Hepatocyte (in vitro differentiated cells): Measurements from ENCODE around the gene XNDC1N. TPM values are rescaled to one million over a fixed set of nuclear protein-coding genes. Genes with fewer than 3 reads are reported as not detected.

ENCODE experiments used
- DNase-seq: peaks from one replicate; pipeline ENCODE4 v3.0.0-alpha.2; 2016; ENCODE audit warnings: low spot score
- H2AFZ ChIP-seq: fragments of 200-600 bp; sonication (generic); 2 replicates; pipeline ENCODE4 v1.6.0; 2016; ENCODE audit warnings: antibody characterized with exemption, mild to moderate bottlenecking
- H3K27ac ChIP-seq: fragments of 200-600 bp; sonication (generic); 2 replicates; pipeline ENCODE4 v1.5.1; 2016; ENCODE audit warnings: mild to moderate bottlenecking
- H3K27me3 ChIP-seq: fragments of 200-600 bp; sonication (generic); 2 replicates; pipeline ENCODE4 v1.6.1; 2016
- H3K36me3 ChIP-seq: fragments of 200-600 bp; sonication (generic); replicated peaks from 2 replicates; pipeline ENCODE4 v1.5.1; 2016; ENCODE audit warnings: low read depth; ENCODE audit not compliant: insufficient read depth
- H3K4me1 ChIP-seq: fragments of 200-600 bp; sonication (generic); 2 replicates; pipeline ENCODE4 v1.5.1; 2016; ENCODE audit warnings: mild to moderate bottlenecking, moderate library complexity; ENCODE audit not compliant: insufficient read depth
- H3K4me2 ChIP-seq: fragments of 200-600 bp; sonication (generic); 2 replicates; pipeline ENCODE4 v1.6.0; 2016
- H3K4me3 ChIP-seq: fragments of 200-600 bp; sonication (generic); 2 replicates; pipeline ENCODE4 v1.5.1; 2016; ENCODE audit warnings: mild to moderate bottlenecking
- H3K79me2 ChIP-seq: fragments of 200-600 bp; sonication (generic); 2 replicates; pipeline ENCODE4 v1.6.0; 2017; ENCODE audit warnings: mild to moderate bottlenecking
- H3K9me2 ChIP-seq: fragments of 200-600 bp; sonication (generic); replicated peaks from 2 replicates; pipeline ENCODE4 v1.6.0; 2017; ENCODE audit warnings: mild to moderate bottlenecking; ENCODE audit not compliant: insufficient read depth
- H3K9me3 ChIP-seq: fragments of 200-600 bp; sonication (generic); 2 replicates; pipeline ENCODE4 v1.5.1; 2016; ENCODE audit warnings: low read depth, mild to moderate bottlenecking
- H4K20me1 ChIP-seq: fragments of 200-600 bp; sonication (generic); 2 replicates; pipeline ENCODE4 v1.6.0; 2016; ENCODE audit warnings: mild to moderate bottlenecking; ENCODE audit not compliant: insufficient read depth, poor library complexity, severe bottlenecking
- CTCF ChIP-seq: fragments of 200-600 bp; sonication (generic); IDR thresholded peaks from 2 replicates; pipeline ENCODE4 v1.5.1; 2016; ENCODE audit warnings: antibody characterized with exemption, mild to moderate bottlenecking; ENCODE audit not compliant: poor library complexity
- EZH2 ChIP-seq: fragments of 200-600 bp; sonication (generic); IDR thresholded peaks from 2 replicates; pipeline ENCODE4 v1.6.1; 2016; ENCODE audit warnings: antibody characterized with exemption, mild to moderate bottlenecking, borderline replicate concordance
- EZH2phosphoT487 ChIP-seq: fragments of 200-600 bp; sonication (generic); IDR thresholded peaks from one replicate; pipeline ENCODE4 v1.6.1; 2018; ENCODE audit warnings: antibody characterized with exemption, mild to moderate bottlenecking, low read depth, moderate library complexity; ENCODE audit not compliant: unreplicated experiment, severe bottlenecking
- WGBS: methylation state at CpG from one replicate; pipeline ENCODE4 v1.1.6; 2016; ENCODE audit warnings: low lambda C conversion rate; ENCODE audit errors: missing lambda C conversion rate; 5-methylcytosine and 5-hydroxymethylcytosine counted together
- polyA plus RNA-seq: library from polyadenylated mRNA; unstranded; fragments of >200 nt; fragmentation: Nextera tagmentation; extraction: Ambion mirVana; gene quantifications from 2 replicates; pipeline ENCODE4 v1.2.1, GENCODE V29; 2016
- total RNA-seq: library from RNA; depleted of rRNA; stranded (reverse); fragments of >200 nt; gene quantifications from 2 replicates; pipeline ENCODE4 v1.2.3, GENCODE V29; 2014

XNDC1N gene
- total and polyA plus RNA-seq, 2 experiments from 2014 or later = 7.1 to 9.7 TPM

- H3K27me3 ChIP-seq = no peaks in the 10 kb centered on the region
- H3K4me2 ChIP-seq = peak within 1 kb of the TSS; percentile 94
- peaks cover 8% of the 10 kb centered on the region for H4K20me1 ChIP-seq
- H3K4me3 ChIP-seq = peak within 1 kb of the TSS; percentile 70
- no peaks in the 10 kb centered on the region for H3K36me3 ChIP-seq
- TF ChIP-seq CTCF (no peak), EZH2 (no peak), EZH2phosphoT487 (no peak)
- H3K4me1 ChIP-seq = peaks cover 9% of the 10 kb centered on the region
- H3K9me3 ChIP-seq = no peaks in the 10 kb centered on the region
- H2AFZ ChIP-seq = peak within 1 kb of the TSS; percentile 78
- H3K27ac ChIP-seq = peak within 1 kb of the TSS; percentile 90
- H3K79me2 ChIP-seq = peaks cover 64% of the 10 kb centered on the region
- no peaks in the 10 kb centered on the region for H3K9me2 ChIP-seq
- DNase-seq = peak; percentile 98
- 2% methylated on average over 31 of the region's 32 CpGs for WGBS
Measured at GRCh38 chr11:71928737-71929443, 496 bp upstream of the XNDC1N start, which contains the start of gene RNF121. Gene RNF121 (plus strand): TSS chr11:71929046. CDS start chr11:71929062, 16 bp downstream.

- no peak overlapping the region for H3K4me3 ChIP-seq
- no peaks in the 10 kb centered on the region for H4K20me1 ChIP-seq
- no peak overlapping the region for H3K4me2 ChIP-seq
- H2AFZ ChIP-seq = no peak overlapping the region
- no peak for TF ChIP-seq EZH2
- TF ChIP-seq EZH2phosphoT487 = no peak
- no peak for TF ChIP-seq CTCF
- H3K27ac ChIP-seq = no peak overlapping the region
- no peak for DNase-seq
- no peaks in the 10 kb centered on the region for H3K9me3 ChIP-seq
- no peaks in the 10 kb centered on the region for H3K36me3 ChIP-seq
- no peaks in the 10 kb centered on the region for H3K27me3 ChIP-seq
- H3K79me2 ChIP-seq = no peaks in the 10 kb centered on the region
- no peaks in the 10 kb centered on the region for H3K9me2 ChIP-seq
- WGBS = 96% methylated on average over 9 of the region's 9 CpGs
- no peaks in the 10 kb centered on the region for H3K4me1 ChIP-seq
Measured at GRCh38 chr11:71917646-71918140, 10.7 kb downstream of the XNDC1N start.

GRCh38 chr11:71914617-71915189 lies 13.7 kb downstream of the XNDC1N start:
- no peaks in the 10 kb centered on the region for H3K36me3 ChIP-seq
- 87% methylated on average over 7 of the region's 7 CpGs for WGBS

More at GRCh38 chr11:71914617-71915189, 13.7 kb downstream of the XNDC1N start:
- TF ChIP-seq EZH2phosphoT487 (no peak), CTCF (no peak), EZH2 (no peak)
- no peaks in the 10 kb centered on the region for H3K9me3 ChIP-seq
- no peaks in the 10 kb centered on the region for H3K79me2 ChIP-seq
- no peak overlapping the region for H2AFZ ChIP-seq
- H3K4me3 ChIP-seq = no peak overlapping the region
- H3K27ac ChIP-seq = peak overlapping the region; percentile 15
- no peaks in the 10 kb centered on the region for H3K27me3 ChIP-seq
- H3K4me2 ChIP-seq = no peak overlapping the region
- H4K20me1 ChIP-seq = no peaks in the 10 kb centered on the region
- H3K4me1 ChIP-seq = no peaks in the 10 kb centered on the region
- no peaks in the 10 kb centered on the region for H3K9me2 ChIP-seq
- no peak for DNase-seq
